NCI-H82 treated with DMSO at 0.1 percent for 48 hours (cell line): ENCODE results near the gene ABCB4.
A peak's percentile ranks its signal among the peaks of the same experiment; 100 is the strongest.

ENCODE experiments used
- DNase-seq: peaks from one replicate; lab custom pipeline; 2025; ENCODE audit not compliant: unreplicated experiment; lab: John Stamatoyannopoulos, UW

ABCB4 gene

DNA sequence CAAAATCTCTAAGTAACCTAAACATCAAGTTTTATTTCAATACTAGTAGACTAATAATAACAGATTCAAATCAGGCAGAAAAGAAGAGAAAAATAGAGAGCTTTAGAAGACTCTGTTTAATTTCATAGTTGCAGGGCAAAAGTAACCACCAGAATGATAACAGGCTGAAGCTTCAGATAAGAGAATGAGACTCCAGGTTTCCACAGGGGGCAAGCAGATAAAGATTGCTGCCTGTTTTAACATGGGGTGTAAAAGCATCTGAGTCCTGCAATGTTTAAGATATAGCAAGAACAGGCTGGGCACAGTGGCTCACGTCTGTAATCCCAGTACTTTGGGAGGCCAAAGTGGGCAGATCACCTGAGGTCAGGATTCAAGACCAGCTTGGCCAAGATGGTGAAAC lies 119.0 kb downstream of the ABCB4 start:
- DNase-seq = no peak

DNA sequence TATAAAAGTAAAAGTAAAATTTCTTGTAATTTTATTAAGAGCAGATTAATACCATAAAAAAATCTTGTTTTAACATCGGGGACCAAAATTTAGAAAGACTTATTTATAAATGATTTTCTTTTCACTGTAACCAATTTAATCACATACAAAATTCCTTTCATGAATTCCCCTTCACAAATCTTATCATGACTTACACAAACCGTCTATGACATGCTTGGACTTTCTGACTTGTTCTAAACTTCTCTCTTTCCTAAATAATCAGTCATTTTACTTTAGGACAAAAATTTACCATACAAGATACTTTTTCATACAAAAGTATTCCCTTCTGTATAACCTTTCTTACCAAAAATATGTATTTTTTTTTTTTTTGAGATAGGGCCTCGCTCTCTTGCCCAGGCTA lies 120.7 kb downstream of the ABCB4 start:
- DNase-seq = peak; percentile 7
